ENCODE measurements around the gene CDH13. TPM values are rescaled to one million over a fixed set of nuclear protein-coding genes. Genes with fewer than 3 reads are reported as not detected.

CDH13 gene
- total and polyA plus RNA-seq, 10 of the 15 experiments (the other 5 are each of a cell fraction or from before 2014, with no cell fraction given), result under 0.01 to 0.05 TPM; not detected in 8

DNA sequence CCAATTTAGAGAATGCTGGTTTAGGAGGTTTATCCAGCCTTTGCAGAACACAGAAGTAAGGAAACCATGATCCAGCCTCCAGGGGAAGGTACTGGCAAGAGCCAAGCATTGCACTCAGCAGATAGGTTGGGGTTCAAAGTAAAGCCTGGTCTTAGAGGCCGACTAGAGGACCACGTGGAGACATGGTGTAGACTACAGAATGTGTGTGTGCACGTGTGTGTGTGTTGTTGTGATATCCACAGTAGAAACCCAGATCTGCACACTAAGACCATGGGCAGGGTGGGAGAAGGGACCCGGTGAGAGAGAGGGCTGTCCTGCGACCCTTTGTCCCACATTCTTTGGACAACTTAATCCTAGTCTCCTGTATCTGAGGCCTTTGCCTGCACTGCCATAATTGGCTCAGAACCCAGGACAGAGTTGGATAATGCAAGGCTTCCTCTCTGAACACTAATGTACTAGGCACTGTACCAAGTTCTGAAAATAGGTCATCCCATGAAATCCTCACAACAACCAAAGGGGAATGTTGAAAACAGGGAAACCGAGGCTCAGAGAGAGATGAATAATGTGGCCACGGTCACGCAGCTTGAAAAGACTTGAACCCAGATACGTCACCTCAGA is 855.9 kb downstream of the CDH13 start:
- in situ Hi-C loops (cut with MboI) (no loop called here), intact Hi-C loops (cut with micrococcal nuclease; ENCODE audit: unreplicated experiment) (no loop called here)
- no peak overlapping the region for H2AFZ ChIP-seq (ENCODE audit: control insufficient read depth, low read depth, low read length)
- no peaks in the 10 kb centered on the region for H3K4me1 ChIP-seq (ENCODE audit: control insufficient read depth, insufficient read depth, low read length)
- no peak overlapping the region for H3K9ac ChIP-seq (ENCODE audit: control insufficient read depth, insufficient read depth, low read length)
- no peaks in the 10 kb centered on the region for H3K36me3 ChIP-seq (ENCODE audit: control insufficient read depth in 2 of 2, insufficient read depth in 2 of 2, low read length in 1 of 2)
- H4K20me1 ChIP-seq (ENCODE audit: control insufficient read depth, insufficient read depth), result no peaks in the 10 kb centered on the region
- ChIA-PET SMC1A (ENCODE audit: uncharacterized antibody, unreplicated experiment) (no interaction called here), RAD21 (ENCODE audit: unreplicated experiment) (no interaction called here), CTCF (no interaction called here), POLR2A (no interaction called here)
- WGBS (ENCODE audit: insufficient coverage, insufficient replicate concordance, low lambda C conversion rate, missing lambda C conversion rate), result under 1% methylated on average over 9 of the region's 9 CpGs
- H3K27me3 ChIP-seq (replicated peaks in 1 of 2; ENCODE audit: control insufficient read depth in 2 of 2, insufficient read depth in 2 of 2, low read length in 1 of 2), result no peaks in the 10 kb centered on the region
- DNase-seq (ENCODE audit: low read depth, low spot score) (no peak), ATAC-seq (no peak), FAIRE-seq (no peak)
- no TSS peak for BruUV-seq (replicated peaks)
- no peaks in the 10 kb centered on the region for H3K9me3 ChIP-seq (replicated peaks; ENCODE audit: control insufficient read depth, insufficient read depth, low read length)
- no peaks in the 10 kb centered on the region for H3K79me2 ChIP-seq (ENCODE audit: control insufficient read depth, insufficient read depth, low read length)
- no peak overlapping the region for H3K27ac ChIP-seq (ENCODE audit: control insufficient read depth, insufficient read depth)
- H3K4me3 ChIP-seq, result no peak overlapping the region
- no peak overlapping the region for H3K4me2 ChIP-seq (ENCODE audit: control insufficient read depth, insufficient read depth)
- no peak for TF ChIP-seq YY1 (IDR thresholded peaks at IDR 0.05; ENCODE audit: low read depth, low read length)
- TF ChIP-seq SMAD5 (IDR thresholded peaks at IDR 0.05; ENCODE audit: low read depth), result no peak
- TF ChIP-seq CBFB (IDR thresholded peaks at IDR 0.05; ENCODE audit: low read depth), result no peak
- no peak for TF ChIP-seq WRNIP1 (IDR thresholded peaks at IDR 0.05; ENCODE audit: borderline replicate concordance, low read depth, low read length)
- TF ChIP-seq, protein P1, sequence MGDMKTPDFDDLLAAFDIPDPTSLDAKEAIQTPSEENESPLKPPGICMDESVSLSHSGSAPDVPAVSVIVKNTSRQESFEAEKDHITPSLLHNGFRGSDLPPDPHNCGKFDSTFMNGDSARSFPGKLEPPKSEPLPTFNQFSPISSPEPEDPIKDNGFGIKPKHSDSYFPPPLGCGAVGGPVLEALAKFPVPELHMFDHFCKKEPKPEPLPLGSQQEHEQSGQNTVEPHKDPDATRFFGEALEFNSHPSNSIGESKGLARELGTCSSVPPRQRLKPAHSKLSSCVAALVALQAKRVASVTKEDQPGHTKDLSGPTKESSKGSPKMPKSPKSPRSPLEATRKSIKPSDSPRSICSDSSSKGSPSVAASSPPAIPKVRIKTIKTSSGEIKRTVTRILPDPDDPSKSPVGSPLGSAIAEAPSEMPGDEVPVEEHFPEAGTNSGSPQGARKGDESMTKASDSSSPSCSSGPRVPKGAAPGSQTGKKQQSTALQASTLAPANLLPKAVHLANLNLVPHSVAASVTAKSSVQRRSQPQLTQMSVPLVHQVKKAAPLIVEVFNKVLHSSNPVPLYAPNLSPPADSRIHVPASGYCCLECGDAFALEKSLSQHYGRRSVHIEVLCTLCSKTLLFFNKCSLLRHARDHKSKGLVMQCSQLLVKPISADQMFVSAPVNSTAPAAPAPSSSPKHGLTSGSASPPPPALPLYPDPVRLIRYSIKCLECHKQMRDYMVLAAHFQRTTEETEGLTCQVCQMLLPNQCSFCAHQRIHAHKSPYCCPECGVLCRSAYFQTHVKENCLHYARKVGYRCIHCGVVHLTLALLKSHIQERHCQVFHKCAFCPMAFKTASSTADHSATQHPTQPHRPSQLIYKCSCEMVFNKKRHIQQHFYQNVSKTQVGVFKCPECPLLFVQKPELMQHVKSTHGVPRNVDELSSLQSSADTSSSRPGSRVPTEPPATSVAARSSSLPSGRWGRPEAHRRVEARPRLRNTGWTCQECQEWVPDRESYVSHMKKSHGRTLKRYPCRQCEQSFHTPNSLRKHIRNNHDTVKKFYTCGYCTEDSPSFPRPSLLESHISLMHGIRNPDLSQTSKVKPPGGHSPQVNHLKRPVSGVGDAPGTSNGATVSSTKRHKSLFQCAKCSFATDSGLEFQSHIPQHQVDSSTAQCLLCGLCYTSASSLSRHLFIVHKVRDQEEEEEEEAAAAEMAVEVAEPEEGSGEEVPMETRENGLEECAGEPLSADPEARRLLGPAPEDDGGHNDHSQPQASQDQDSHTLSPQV (IDR thresholded peaks at IDR 0.05), result no peak
- TF ChIP-seq, protein P2, sequence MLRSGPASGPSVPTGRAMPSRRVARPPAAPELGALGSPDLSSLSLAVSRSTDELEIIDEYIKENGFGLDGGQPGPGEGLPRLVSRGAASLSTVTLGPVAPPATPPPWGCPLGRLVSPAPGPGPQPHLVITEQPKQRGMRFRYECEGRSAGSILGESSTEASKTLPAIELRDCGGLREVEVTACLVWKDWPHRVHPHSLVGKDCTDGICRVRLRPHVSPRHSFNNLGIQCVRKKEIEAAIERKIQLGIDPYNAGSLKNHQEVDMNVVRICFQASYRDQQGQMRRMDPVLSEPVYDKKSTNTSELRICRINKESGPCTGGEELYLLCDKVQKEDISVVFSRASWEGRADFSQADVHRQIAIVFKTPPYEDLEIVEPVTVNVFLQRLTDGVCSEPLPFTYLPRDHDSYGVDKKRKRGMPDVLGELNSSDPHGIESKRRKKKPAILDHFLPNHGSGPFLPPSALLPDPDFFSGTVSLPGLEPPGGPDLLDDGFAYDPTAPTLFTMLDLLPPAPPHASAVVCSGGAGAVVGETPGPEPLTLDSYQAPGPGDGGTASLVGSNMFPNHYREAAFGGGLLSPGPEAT (IDR thresholded peaks at IDR 0.05; ENCODE audit: low read depth), result no peak
- TF ChIP-seq, protein P3, sequence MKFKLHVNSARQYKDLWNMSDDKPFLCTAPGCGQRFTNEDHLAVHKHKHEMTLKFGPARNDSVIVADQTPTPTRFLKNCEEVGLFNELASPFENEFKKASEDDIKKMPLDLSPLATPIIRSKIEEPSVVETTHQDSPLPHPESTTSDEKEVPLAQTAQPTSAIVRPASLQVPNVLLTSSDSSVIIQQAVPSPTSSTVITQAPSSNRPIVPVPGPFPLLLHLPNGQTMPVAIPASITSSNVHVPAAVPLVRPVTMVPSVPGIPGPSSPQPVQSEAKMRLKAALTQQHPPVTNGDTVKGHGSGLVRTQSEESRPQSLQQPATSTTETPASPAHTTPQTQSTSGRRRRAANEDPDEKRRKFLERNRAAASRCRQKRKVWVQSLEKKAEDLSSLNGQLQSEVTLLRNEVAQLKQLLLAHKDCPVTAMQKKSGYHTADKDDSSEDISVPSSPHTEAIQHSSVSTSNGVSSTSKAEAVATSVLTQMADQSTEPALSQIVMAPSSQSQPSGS (IDR thresholded peaks at IDR 0.05; ENCODE audit: low read length), result no peak
